Measurements from ENCODE around the gene PTPN7. TPM values are rescaled to one million over a fixed set of nuclear protein-coding genes. Genes with fewer than 3 reads are reported as not detected.

PTPN7 gene
- total RNA-seq, 2 experiments from 2014 or later = 67.5 to 83.1 TPM

DNA sequence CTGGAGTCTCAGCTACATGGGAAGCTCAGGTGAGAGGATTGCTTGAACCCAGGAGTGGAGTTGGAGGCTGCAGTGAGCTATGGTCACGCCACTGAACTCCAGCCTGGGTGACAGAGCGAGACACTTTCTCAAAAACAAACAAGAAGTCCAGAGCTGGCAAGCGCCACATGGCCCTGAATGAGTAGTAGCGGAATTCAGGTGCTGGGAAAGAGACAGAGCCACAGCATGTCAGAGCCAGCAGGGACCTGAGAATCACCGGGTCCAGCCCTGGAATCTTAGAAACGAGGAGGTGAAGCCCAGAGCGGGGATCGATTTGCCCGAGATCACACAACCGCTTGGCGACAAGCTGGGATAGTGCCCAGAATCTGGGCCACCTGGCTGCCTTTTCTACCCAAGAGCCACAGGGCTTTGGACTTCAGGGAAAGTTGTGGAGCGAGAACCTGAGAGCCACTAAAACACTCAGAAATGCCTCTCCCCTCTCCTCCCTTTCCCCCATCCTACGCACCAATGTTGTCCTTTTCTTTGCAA lies 25.7 kb downstream of the PTPN7 start:
- no peak overlapping the region for H3K4me3 ChIP-seq (ENCODE audit: low read depth, low read length, poor library complexity, severe bottlenecking)
- no peaks in the 10 kb centered on the region for H3K9me2 ChIP-seq (ENCODE audit: insufficient read depth, low read length)
- peaks cover 57% of the 10 kb centered on the region for H3K36me3 ChIP-seq (ENCODE audit: insufficient read depth, low read length)
- H3K27ac ChIP-seq (ENCODE audit: low read depth, low read length, poor library complexity, severe bottlenecking) = no peak overlapping the region
- H3K4me1 ChIP-seq (ENCODE audit: insufficient read depth, low read length, poor library complexity, severe bottlenecking) = no peaks in the 10 kb centered on the region
- TF ChIP-seq EZH2phosphoT487 (IDR thresholded peaks at IDR 0.05; ENCODE audit: borderline replicate concordance, low read depth, low read length) = no peak
- TF ChIP-seq, protein P1, sequence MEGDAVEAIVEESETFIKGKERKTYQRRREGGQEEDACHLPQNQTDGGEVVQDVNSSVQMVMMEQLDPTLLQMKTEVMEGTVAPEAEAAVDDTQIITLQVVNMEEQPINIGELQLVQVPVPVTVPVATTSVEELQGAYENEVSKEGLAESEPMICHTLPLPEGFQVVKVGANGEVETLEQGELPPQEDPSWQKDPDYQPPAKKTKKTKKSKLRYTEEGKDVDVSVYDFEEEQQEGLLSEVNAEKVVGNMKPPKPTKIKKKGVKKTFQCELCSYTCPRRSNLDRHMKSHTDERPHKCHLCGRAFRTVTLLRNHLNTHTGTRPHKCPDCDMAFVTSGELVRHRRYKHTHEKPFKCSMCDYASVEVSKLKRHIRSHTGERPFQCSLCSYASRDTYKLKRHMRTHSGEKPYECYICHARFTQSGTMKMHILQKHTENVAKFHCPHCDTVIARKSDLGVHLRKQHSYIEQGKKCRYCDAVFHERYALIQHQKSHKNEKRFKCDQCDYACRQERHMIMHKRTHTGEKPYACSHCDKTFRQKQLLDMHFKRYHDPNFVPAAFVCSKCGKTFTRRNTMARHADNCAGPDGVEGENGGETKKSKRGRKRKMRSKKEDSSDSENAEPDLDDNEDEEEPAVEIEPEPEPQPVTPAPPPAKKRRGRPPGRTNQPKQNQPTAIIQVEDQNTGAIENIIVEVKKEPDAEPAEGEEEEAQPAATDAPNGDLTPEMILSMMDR (conservative IDR thresholded peaks at IDR 0.05; ENCODE audit: low read length) = no peak
- ChIA-PET POLR2A (interaction anchor here (1.1 kb wide), 1 partner anchor 26 kb away, joined by 4 read pairs; the partner anchor contains the start of gene PTPN7), CTCF (ENCODE audit: unreplicated experiment) (interaction anchor here (0.8 kb wide), 1 partner anchor 21 kb away, joined by 3 read pairs; no protein-coding TSS in a partner anchor)
- H4K20me1 ChIP-seq (ENCODE audit: insufficient read depth, low read length) = 0 out of 2 replicates have a peak, but pooled peaks cover 5% of the 10 kb centered on the region
- peaks cover 6% of the 10 kb centered on the region; the same call in 1 of the 2 replicates for H3K79me2 ChIP-seq (ENCODE audit: insufficient read depth, low read depth, low read length)
- H2AFZ ChIP-seq (ENCODE audit: low read length) = no peak overlapping the region
- DNase-seq (ENCODE audit: low spot score) = no peak
- H3K9me3 ChIP-seq (ENCODE audit: low read length) = no peaks in the 10 kb centered on the region
- H3K4me2 ChIP-seq (ENCODE audit: low read length) = no peak overlapping the region
- intact Hi-C loops (cut with micrococcal nuclease; ENCODE audit: unreplicated experiment) = loop anchor here (1.0 kb wide), 1 partner anchor 125 kb away; no protein-coding TSS in a partner anchor
- no TSS peak for BruUV-seq (replicated peaks)

DNA sequence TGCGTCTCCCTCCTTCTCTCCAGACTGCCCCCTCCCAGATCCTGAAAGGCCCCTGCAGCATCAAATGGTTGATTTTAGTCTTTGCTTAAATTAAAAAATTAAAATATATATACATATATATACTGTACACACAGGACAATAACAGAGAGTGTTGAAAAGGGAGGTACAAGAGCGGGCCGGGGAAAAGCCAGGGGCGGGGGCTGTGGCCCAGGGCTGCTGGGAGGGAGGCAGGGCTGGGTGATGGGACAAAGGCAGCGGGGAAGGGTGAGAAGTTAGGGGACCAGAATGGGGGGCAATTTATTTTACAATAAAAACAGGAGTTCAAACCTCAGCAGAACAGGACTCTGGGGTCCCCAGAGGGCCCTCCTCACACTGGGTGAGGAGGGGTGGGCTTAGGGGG lies 26.4 kb downstream of the PTPN7 start:
- peaks cover 57% of the 10 kb centered on the region for H3K36me3 ChIP-seq (ENCODE audit: insufficient read depth, low read length)
- POLR2A ChIA-PET = no interaction called here

More for the DNA sequence above, 26.4 kb downstream of the PTPN7 start:
- H3K4me3 ChIP-seq (ENCODE audit: low read depth, low read length, poor library complexity, severe bottlenecking) = no peak overlapping the region
- H3K4me1 ChIP-seq (ENCODE audit: insufficient read depth, low read length, poor library complexity, severe bottlenecking) = no peaks in the 10 kb centered on the region
- peaks cover 6% of the 10 kb centered on the region; the same call in 1 of the 2 replicates for H3K79me2 ChIP-seq (ENCODE audit: insufficient read depth, low read depth, low read length)
- CTCF ChIA-PET (ENCODE audit: unreplicated experiment) = no interaction called here
- intact Hi-C loops (cut with micrococcal nuclease; ENCODE audit: unreplicated experiment) = no loop called here
- no TSS peak for BruUV-seq (replicated peaks)
- H3K9me3 ChIP-seq (ENCODE audit: low read length) = no peaks in the 10 kb centered on the region
- H3K9me2 ChIP-seq (ENCODE audit: insufficient read depth, low read length) = no peaks in the 10 kb centered on the region
- H3K27ac ChIP-seq (ENCODE audit: low read depth, low read length, poor library complexity, severe bottlenecking) = no peak overlapping the region
- 0 out of 2 replicates have a peak, but pooled peaks cover 5% of the 10 kb centered on the region for H4K20me1 ChIP-seq (ENCODE audit: insufficient read depth, low read length)
- H2AFZ ChIP-seq (ENCODE audit: low read length) = no peak overlapping the region
- H3K4me2 ChIP-seq (ENCODE audit: low read length) = no peak overlapping the region
- no peak for DNase-seq (ENCODE audit: low spot score)
- no peak for TF ChIP-seq EZH2phosphoT487 (IDR thresholded peaks at IDR 0.05; ENCODE audit: borderline replicate concordance, low read depth, low read length)
- TF ChIP-seq, protein P1 (conservative IDR thresholded peaks at IDR 0.05; ENCODE audit: low read length) = no peak

Data from OCI-LY7 (cell line).